ENCODE results near the gene UGDH. TPM values are rescaled to one million over a fixed set of nuclear protein-coding genes. Genes with fewer than 3 reads are reported as not detected.

UGDH gene
- 10 to 100 TPM; 17.5 to 18.2 TPM for total RNA-seq

DNA sequence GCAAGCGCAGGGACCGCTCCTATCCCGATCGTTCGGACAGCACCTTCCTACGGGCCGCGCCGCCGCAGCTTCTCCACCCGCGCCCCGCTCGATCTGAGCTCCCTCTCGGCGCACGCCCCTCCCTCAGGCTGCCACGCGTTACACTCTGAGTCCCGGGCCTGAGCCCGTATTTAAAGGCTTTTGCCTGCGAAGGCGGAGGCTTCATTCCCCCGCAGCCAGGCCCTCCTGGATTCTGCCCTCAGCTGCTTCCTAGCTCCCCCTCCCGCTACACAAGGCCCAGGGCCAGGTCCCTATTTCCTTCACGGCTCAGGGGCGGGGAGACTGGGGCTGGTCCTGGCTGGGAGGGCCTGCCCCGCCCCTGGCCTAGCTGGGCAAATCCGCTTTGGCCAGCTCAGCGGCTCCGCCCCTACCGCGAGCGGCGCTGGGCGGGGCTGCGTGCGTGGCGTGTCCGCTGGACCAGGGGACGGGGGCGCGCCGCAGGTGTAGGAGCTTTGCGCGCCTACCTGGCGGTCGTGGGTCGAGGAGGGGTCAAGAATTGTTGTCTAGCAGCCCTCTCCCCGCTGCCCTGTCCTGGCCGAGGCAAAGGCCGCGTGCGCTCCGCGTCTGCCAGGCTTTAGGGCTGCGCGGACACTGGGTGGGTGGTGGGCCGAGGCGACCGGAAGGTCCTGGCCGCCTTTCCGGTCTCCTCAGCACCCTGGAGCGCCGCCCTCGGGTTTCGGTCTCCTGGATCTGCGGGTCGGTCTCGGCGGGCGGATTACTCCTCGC, at the start of gene UGDH:
TSS of gene UGDH (minus strand) at position 144 of the 765 bp plus-strand sequence. CDS start 5,927 bp downstream, outside the sequence.
- POLR2A ChIA-PET: interaction anchor here (0.9 to 1.8 kb wide), 3 partner anchors 69 to 114 kb away, joined by 6 to 8 read pairs (median 8); partner anchors contain the start of genes LIAS, RPL9 and SMIM14
- Mint-ChIP-seq H3K4me1 (peaks cover 18% of the 10 kb centered on the region), H3K36me3 (peaks cover 16% of the 10 kb centered on the region), H3K4me3 (peak within 1 kb of the TSS; percentile 88), H3K27me3 (no peaks in the 10 kb centered on the region), H3K27ac (peak within 1 kb of the TSS; percentile 90), H3K9me3 (peaks cover 15% of the 10 kb centered on the region)
- DNase-seq (peak; percentile 97), ATAC-seq (ENCODE audit: low read depth) (peak; percentile 99)

DNA sequence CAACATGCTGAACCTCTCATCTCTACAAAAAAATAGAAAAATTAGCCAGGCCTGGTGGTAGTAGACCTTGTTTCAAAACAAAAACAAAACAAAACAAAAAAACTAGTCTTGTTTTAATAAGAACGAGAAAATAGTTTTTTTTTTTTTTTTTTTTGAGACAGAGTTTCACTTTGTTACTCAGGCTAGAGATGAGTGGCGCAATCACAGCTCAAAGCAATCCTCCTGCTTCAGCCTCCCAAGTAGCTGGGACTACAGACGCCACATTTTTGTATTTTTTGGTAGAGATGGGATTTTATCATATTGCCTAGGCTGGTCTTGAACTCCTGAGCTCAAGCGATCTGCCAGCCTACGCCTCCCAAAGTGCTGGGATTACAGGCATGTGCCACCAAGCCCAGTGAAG, 47.7 kb upstream of the UGDH start:
- no peak for DNase-seq
- POLR2A ChIA-PET: no interaction called here
- Mint-ChIP-seq H3K4me3 (no peak overlapping the region), H3K9me3 (no peaks in the 10 kb centered on the region), H3K27me3 (no peaks in the 10 kb centered on the region), H3K27ac (no peak overlapping the region), H3K36me3 (no peaks in the 10 kb centered on the region), H3K4me1 (no peaks in the 10 kb centered on the region)
- ATAC-seq (ENCODE audit: low read depth): no peak

DNA sequence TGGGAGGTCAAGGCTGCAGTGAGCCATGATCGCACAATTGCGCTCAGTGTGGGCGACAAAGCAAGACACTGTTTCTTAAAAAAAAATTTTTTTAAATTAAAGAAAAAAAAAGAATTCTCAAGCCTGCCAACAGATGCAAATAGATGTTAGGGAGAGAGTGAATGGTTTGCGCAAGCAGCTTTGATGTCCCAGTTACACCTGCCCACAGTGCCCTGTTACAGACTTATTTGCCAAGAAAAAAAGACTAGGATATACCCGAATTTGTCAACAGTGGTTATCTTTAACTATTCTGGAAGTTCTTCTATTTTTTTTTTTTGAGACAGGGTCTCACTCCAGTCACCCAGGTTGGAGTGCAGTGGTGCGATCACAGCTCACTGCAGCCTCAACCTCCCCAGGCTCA, 44.3 kb upstream of the UGDH start:
- ATAC-seq (ENCODE audit: low read depth): no peak
- H3K27ac Mint-ChIP-seq: no peak overlapping the region
- H3K36me3 Mint-ChIP-seq: no peaks in the 10 kb centered on the region
- no peak for DNase-seq
- no peak overlapping the region for H3K4me3 Mint-ChIP-seq
- H3K4me1 Mint-ChIP-seq: peaks cover 3% of the 10 kb centered on the region
- H3K9me3 Mint-ChIP-seq: no peaks in the 10 kb centered on the region
- POLR2A ChIA-PET: no interaction called here
- no peaks in the 10 kb centered on the region for H3K27me3 Mint-ChIP-seq

DNA sequence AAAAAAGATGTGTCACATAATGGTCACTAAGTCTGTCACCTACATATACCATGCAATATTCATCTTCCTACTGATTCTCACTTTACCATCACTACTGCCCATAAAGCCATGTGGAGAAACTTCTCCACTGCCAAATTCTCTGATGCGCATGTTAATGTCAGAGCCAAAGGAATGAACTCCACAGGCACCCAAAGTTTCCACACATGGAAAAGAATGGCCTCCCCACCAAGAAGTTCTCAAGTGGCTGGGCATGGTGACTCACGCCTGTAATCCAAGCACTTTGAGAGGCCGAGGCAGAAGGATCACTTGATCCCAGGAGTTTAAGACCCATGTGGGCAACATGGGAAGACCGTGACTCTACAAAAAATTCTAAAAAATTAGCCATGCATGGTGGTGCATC, 43.8 kb upstream of the UGDH start:
- H3K9me3 Mint-ChIP-seq: peaks cover 3% of the 10 kb centered on the region
- H3K27me3 Mint-ChIP-seq: no peaks in the 10 kb centered on the region
- no peak overlapping the region for H3K27ac Mint-ChIP-seq
- peaks cover 3% of the 10 kb centered on the region for H3K36me3 Mint-ChIP-seq
- peaks cover 3% of the 10 kb centered on the region for H3K4me1 Mint-ChIP-seq
- no peak for ATAC-seq (ENCODE audit: low read depth)
- DNase-seq: no peak
- no peak overlapping the region for H3K4me3 Mint-ChIP-seq
- POLR2A ChIA-PET: no interaction called here

- H3K9me3 Mint-ChIP-seq: peaks cover 7% of the 10 kb centered on the region
- no peak overlapping the region for H3K4me3 Mint-ChIP-seq
- no peak for ATAC-seq (ENCODE audit: low read depth)
Observed at GRCh38 chr4:39569209-39569608, 42.0 kb upstream of the UGDH start.

DNA sequence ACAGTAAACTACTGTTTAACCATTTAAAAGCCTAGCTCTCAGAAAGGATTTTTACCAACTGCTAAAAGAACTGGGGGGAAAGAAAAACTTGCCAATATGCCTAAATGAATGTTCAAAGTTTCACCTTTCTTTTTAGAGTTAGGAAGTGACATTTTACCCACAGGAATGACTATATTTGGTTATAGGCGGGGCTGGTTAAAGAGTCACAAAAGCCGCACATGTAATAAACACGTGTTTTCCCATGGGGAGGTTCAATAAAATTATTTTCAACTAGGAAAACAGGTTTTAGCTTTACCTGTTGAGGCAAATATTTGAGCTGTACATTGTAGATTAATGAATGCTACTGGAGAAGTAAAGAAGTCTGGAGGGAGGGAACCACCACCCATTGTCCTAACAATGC, 41.6 kb upstream of the UGDH start:
- POLR2A ChIA-PET: no interaction called here
- peaks cover 5% of the 10 kb centered on the region for H3K36me3 Mint-ChIP-seq

More at GRCh38 chr4:39569209-39569608, 42.0 kb upstream of the UGDH start:
- H3K4me1 Mint-ChIP-seq: peaks cover 3% of the 10 kb centered on the region
- no peaks in the 10 kb centered on the region for H3K27me3 Mint-ChIP-seq
- POLR2A ChIA-PET: no interaction called here
- H3K36me3 Mint-ChIP-seq: peaks cover 5% of the 10 kb centered on the region
- no peak overlapping the region for H3K27ac Mint-ChIP-seq
- DNase-seq: no peak

GRCh38 chr4:39565878-39566600, 38.8 kb upstream of the UGDH start:
- peaks cover 3% of the 10 kb centered on the region for H3K4me1 Mint-ChIP-seq
- no peak for DNase-seq
- POLR2A ChIA-PET: no interaction called here
- H3K4me3 Mint-ChIP-seq: no peak overlapping the region
- no peaks in the 10 kb centered on the region for H3K27me3 Mint-ChIP-seq
- no peak overlapping the region for H3K27ac Mint-ChIP-seq
- peaks cover 5% of the 10 kb centered on the region for H3K36me3 Mint-ChIP-seq
- peaks cover 7% of the 10 kb centered on the region for H3K9me3 Mint-ChIP-seq
- no peak for ATAC-seq (ENCODE audit: low read depth)

More for the DNA sequence above, 41.6 kb upstream of the UGDH start:
- Mint-ChIP-seq H3K27me3 (no peaks in the 10 kb centered on the region), H3K9me3 (peaks cover 7% of the 10 kb centered on the region), H3K27ac (no peak overlapping the region), H3K4me1 (peaks cover 3% of the 10 kb centered on the region), H3K4me3 (no peak overlapping the region)
- no peak for ATAC-seq (ENCODE audit: low read depth)
- no peak for DNase-seq

- Mint-ChIP-seq H3K4me1 (peaks cover 1% of the 10 kb centered on the region), H3K27ac (no peak overlapping the region)
Observed at GRCh38 chr4:39563346-39563847, 36.2 kb upstream of the UGDH start.

GRCh38 chr4:39562792-39563191, 35.6 kb upstream of the UGDH start:
- peaks cover 5% of the 10 kb centered on the region for H3K36me3 Mint-ChIP-seq
- no peak overlapping the region for H3K27ac Mint-ChIP-seq
- no peak for DNase-seq
- H3K9me3 Mint-ChIP-seq: peaks cover 7% of the 10 kb centered on the region
- no peak for ATAC-seq (ENCODE audit: low read depth)
- POLR2A ChIA-PET: no interaction called here
- no peaks in the 10 kb centered on the region for H3K4me1 Mint-ChIP-seq
- H3K27me3 Mint-ChIP-seq: peaks cover 2% of the 10 kb centered on the region
- H3K4me3 Mint-ChIP-seq: no peak overlapping the region

More at GRCh38 chr4:39563346-39563847, 36.2 kb upstream of the UGDH start:
- Mint-ChIP-seq H3K27me3 (peaks cover 2% of the 10 kb centered on the region), H3K9me3 (peaks cover 7% of the 10 kb centered on the region), H3K4me3 (no peak overlapping the region), H3K36me3 (peaks cover 5% of the 10 kb centered on the region)
- ATAC-seq (ENCODE audit: low read depth) (no peak), DNase-seq (no peak)
- POLR2A ChIA-PET: no interaction called here

DNA sequence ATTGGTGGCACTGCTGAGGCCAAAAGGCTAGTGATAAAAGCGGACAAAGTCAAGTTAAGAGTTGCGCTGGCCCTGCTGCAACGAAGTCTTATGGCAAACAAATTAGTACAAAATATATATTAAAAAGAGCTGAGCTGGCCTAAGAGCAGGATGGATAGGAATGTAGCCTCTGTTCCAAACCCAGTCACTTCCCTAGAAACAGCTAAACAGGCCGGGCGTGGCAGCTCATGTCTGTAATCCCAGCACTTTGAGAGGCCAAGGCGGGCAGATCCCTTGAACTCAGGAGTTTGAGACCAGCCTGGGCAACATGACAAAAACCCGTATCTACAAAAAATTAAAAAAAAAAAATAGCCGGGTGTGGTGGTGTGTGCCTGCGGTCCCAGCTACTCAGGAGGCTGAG, 32.4 kb upstream of the UGDH start:
- Mint-ChIP-seq H3K36me3 (no peaks in the 10 kb centered on the region), H3K27ac (no peak overlapping the region), H3K9me3 (peaks cover under 1% of the 10 kb centered on the region), H3K27me3 (peaks cover 2% of the 10 kb centered on the region), H3K4me1 (no peaks in the 10 kb centered on the region), H3K4me3 (no peak overlapping the region)
- ATAC-seq (ENCODE audit: low read depth) (no peak), DNase-seq (no peak)
- POLR2A ChIA-PET: no interaction called here

- Mint-ChIP-seq H3K4me1 (no peaks in the 10 kb centered on the region), H3K4me3 (no peak overlapping the region), H3K9me3 (no peaks in the 10 kb centered on the region), H3K36me3 (no peaks in the 10 kb centered on the region), H3K27me3 (no peaks in the 10 kb centered on the region), H3K27ac (peak overlapping the region; percentile 3)
- DNase-seq (no peak), ATAC-seq (ENCODE audit: low read depth) (no peak)
- POLR2A ChIA-PET: interaction anchor here (0.6 kb wide), 1 partner anchor 223 kb away, joined by 7 read pairs; no protein-coding TSS in a partner anchor
Observed at GRCh38 chr4:39555472-39555871, 28.2 kb upstream of the UGDH start.

DNA sequence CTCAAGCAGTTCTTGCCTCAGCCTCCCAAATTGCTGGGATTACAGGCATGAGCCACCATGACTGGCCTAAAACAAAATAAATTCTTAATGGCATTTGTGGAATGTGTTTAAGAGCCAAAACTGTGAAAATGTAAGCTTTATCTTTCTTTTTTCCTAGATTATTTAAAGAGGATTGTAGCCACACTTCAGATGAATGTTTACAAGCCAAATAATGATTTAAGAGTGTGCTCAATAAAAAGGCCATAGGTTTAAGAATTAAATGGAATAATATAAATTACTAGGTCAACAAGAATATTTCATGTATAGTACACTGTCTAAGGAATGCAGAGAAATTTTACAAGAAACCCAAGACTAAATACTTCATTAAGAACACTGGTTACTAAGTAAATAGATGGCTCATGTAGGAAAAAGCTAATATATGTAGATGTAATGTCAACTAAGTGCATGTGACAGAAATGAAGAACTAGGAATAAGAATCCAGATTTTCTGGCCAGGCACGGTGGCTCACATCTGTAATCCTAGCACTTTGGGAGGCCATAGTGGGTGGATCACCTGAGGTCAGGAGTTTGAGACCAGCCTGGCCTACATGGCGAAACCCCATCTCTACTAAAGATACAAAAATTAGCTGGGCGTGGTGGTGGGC, 21.3 kb upstream of the UGDH start:
- Mint-ChIP-seq H3K4me1 (no peaks in the 10 kb centered on the region), H3K27me3 (peaks cover 2% of the 10 kb centered on the region), H3K4me3 (no peak overlapping the region), H3K36me3 (no peaks in the 10 kb centered on the region), H3K27ac (no peak overlapping the region), H3K9me3 (no peaks in the 10 kb centered on the region)
- DNase-seq (no peak), ATAC-seq (ENCODE audit: low read depth) (no peak)
- POLR2A ChIA-PET: interaction anchor here (0.7 kb wide), 1 partner anchor 112 kb away, joined by 4 read pairs; no protein-coding TSS in a partner anchor

DNA sequence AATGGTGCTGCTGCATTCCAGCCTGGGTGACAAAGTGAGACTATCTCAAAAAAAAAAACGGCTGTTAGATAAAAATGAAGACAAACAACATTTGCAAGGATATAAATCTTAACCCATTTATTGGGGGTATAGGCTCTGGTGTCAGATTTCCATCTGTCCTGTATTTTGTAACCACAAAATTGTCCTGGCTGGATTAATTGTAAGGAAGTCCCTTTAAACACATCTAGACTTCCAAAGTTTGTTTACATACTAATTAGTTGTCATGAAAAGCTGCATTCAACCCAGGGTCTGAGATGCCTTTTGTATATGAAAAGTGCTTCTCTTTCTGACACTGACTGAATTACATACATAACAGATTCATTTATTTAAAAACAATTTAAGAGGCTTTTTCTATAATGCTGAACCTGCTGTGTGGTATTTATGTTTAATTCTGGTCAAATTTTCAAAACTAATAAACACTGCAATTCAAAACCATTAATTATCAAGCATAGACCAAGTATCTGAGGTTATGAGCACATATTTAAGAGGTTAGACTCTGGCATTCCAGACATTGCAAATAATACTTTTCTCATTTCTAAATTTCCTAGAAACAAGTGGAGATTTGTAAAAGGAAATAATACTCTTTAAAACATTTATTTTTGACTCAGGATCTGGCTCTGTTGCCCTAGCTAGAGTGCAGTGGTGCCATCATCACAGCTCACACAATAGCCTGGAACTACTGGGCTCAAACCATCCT, 17.5 kb upstream of the UGDH start:
- Mint-ChIP-seq H3K9me3 (no peaks in the 10 kb centered on the region), H3K36me3 (no peaks in the 10 kb centered on the region), H3K27me3 (peaks cover 2% of the 10 kb centered on the region), H3K4me3 (no peak overlapping the region), H3K27ac (no peak overlapping the region), H3K4me1 (no peaks in the 10 kb centered on the region)
- ATAC-seq (ENCODE audit: low read depth) (no peak), DNase-seq (no peak)
- POLR2A ChIA-PET: interaction anchor here (0.6 kb wide), 1 partner anchor 81 kb away, joined by 3 read pairs; no protein-coding TSS in a partner anchor
